ENCODE results near the gene NHLRC4.

NHLRC4 gene

DNA sequence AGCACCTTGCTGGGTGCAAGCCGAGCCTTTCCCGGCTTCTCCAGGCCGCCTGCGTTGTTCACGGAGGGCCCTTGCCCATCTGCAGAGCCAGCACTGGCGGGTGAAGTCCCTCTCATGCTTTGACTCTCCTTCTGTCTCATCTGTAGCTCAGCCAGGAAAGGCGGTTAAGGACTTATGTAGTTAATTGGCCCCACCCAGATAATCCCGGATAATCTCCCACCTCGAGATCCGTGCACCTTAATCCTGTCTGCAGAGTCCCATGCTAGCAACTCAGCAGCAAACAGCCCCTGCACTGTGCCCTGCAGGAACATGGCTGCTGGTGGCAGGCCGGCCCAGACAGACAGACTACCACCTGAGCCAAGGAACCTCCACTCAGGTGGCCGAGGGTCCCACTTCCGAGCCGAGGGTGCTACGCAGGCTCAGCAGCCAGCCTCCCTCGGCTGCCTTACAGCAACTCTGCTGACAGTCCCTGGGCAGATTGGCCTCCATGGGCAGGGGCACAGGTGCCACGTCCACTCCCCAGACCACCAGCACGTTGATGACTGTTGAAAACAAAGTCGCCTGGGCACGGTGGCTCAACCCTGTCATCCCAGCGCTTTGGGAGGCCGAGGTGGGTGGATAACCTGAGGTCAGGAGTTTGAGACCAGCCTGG is 40.0 kb downstream of the NHLRC4 start:
- DNase-seq: no peak

DNA sequence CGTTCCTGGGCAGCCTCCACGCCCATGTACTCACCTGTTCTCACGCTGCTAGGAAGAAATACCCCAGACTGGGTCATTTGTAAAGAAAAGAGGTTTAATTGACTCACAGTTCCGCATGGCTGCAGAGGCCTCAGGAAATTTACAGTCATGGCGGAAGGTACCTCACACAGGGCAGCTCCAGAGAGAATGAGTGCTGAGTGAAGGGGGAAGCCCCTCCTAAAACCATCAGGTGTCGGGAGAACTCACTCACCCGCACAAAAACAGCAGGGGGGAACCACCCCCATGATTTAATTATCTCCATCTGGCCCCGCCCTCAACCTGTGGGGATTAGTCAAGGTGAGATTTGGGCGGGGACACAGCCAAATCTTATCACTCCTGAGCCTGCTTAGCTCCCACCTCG is 41.2 kb downstream of the NHLRC4 start:
- DNase-seq: no peak

DNA sequence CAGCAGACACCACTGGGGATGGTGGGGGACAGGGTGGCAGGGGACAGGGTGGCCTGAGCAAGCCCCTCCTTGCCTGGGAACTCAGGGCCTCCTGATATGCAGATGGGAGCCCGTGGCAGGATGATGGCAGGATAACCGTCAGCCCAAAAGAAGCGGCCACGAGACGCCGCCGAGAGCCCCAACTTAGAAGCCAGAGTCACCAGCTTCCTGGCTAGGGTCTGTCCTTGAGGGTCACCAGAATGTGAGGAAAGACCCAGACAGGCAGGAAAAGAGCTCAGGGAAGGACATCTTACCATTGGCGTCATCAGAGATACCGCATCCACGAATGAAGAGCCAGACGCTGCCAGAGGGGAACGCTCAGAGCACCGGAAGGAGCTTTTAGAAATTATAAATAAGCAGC is 42.5 kb downstream of the NHLRC4 start:
- DNase-seq: no peak

GRCh38 chr16:609984-610383 is 43.2 kb downstream of the NHLRC4 start:
- no peak for DNase-seq

DNA sequence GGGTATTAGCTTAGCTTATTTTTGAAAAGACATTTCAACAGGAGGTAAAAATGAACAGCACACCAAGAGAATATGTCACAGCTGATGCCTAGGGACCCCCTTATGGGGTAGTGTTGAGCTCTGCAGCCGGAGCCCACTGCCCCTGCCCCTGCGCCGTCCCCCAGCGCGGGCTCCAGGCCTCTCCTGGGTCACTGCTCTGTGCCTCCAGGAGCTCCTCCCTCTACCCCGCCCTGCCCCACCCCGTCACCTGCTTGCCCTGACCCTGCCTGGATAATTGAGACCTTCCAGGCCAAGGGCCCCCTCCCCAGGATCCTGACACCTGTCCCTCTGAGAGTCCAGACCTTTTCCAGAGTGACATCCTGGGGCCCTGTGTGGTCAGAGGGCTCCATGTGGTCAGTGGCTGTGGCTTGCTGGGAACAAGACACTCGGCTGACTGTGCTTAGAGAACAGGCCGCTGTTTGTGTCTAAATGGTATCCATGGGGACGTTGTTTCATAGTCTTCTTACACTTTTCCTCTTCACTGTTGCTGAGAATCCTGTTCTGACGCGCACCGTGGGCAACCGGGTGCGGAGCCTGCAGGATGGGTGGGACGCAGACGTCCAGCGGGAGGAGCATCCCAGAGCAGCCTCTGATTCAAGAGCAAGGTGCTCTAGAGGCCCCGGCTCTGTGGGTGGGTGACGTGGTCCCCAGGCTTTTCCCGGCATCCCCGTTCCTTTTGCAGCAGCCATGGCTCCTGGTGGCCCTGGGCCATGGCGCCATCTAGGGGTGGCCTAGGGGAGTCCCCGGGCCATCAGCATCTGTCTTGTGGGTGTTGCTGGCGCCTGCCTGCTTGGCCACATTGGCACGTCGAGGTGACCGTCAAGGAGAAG is 43.9 kb downstream of the NHLRC4 start:
- DNase-seq: no peak

DNA sequence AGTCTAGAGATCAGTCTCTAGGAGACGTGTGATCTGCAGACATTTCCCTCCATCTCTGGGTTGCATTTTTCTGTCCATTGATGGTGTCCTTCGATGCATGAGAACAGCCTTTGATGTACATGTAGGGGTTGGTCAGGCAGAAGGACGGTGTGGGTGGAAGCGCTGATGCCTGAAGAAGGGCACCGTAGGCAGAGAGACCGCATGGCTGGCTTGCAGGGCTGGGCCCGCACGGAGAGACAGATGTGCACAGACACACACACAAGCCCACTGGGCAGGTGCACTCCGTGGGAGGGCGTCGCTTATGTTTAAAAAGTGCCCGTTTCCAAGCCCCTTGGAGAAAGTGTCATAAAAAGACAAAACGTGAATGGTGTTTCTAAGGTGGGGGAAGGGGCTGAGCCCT is 48.3 kb downstream of the NHLRC4 start:
- DNase-seq: no peak

DNA sequence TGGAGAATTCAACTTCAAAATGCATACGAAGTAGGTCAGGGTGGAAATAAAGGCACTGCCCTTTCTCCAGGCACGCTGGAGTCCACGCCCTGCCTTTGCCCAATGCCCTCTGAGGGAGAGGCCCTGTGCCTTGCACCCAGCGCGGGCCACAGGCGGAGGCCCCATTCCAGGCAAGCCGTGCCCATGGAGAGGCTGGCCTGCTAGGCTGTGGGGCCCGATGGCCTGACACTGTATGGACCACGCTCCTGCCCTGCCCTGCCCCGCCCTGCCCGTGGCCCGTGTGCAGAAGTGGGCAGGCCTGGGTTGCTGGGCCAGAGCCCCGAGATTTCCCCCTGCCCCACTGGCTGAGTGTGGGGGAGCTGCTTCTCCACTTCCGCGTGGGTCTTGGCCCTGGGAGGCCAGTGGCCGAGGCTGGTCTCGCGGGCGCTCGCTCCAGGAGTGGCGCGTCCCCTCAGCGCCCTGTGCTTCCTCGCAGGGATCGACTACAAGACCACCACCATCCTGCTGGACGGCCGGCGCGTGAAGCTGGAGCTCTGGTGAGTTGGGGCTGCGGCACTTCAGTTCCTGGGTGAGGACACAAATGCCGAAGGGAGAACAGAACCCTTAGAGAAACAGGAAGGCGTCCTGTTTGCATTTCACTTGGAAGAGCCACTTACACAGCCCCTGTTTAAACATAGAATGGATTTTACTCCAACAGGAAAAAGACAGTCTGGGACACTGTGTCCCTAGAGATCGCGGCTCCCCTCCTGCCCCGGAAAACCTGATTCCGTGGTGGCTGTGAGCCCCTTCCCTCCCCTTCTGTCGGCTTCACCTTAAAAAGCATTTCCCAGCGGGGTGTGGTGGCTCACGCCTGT is 50.2 kb downstream of the NHLRC4 start:
- DNase-seq: no peak

GRCh38 chr16:617855-618254 is 51.0 kb downstream of the NHLRC4 start:
- no peak for DNase-seq
